Activated CD4-positive, alpha-beta T cell treated with anti-CD3 and anti-CD28 coated beads for 48 hours (primary cell): Measurements from ENCODE around the gene PGBD4.

ENCODE experiments used
- DNase-seq: peaks from one replicate; pipeline ENCODE4 v3.0.0-alpha.2; 2020

PGBD4 gene

GRCh38 chr15:34101366-34102174 is at the start of gene PGBD4, which contains the start of gene EMC7:
Gene PGBD4 (plus strand): TSS chr15:34102083. CDS start chr15:34102532, 449 bp downstream.
Gene EMC7 (minus strand): TSS chr15:34101862. CDS start chr15:34101839, 23 bp downstream.
- DNase-seq: peak; percentile 99

GRCh38 chr15:34054081-34054707 is 47.7 kb upstream of the PGBD4 start:
- no peak for DNase-seq

GRCh38 chr15:34055868-34056595 is 45.9 kb upstream of the PGBD4 start:
- DNase-seq: no peak

- DNase-seq: no peak
Observed at GRCh38 chr15:34056911-34057310, 45.0 kb upstream of the PGBD4 start.

GRCh38 chr15:34059476-34059875 is 42.4 kb upstream of the PGBD4 start:
- DNase-seq: no peak

GRCh38 chr15:34059946-34060345 is 41.9 kb upstream of the PGBD4 start:
- no peak for DNase-seq

- no peak for DNase-seq
Observed at GRCh38 chr15:34064438-34064837, 37.4 kb upstream of the PGBD4 start.

- DNase-seq: no peak
Observed at GRCh38 chr15:34065261-34065660, 36.6 kb upstream of the PGBD4 start.

- DNase-seq: no peak
Observed at GRCh38 chr15:34065941-34066340, 35.9 kb upstream of the PGBD4 start.

GRCh38 chr15:34070003-34070402 is 31.9 kb upstream of the PGBD4 start:
- DNase-seq: no peak

- no peak for DNase-seq
Observed at GRCh38 chr15:34076785-34077184, 25.1 kb upstream of the PGBD4 start.

- DNase-seq: no peak
Observed at GRCh38 chr15:34078900-34079299, 23.0 kb upstream of the PGBD4 start.

- no peak for DNase-seq
Observed at GRCh38 chr15:34079904-34080303, 22.0 kb upstream of the PGBD4 start.

- DNase-seq: no peak
Observed at GRCh38 chr15:34084086-34084485, 17.8 kb upstream of the PGBD4 start.

GRCh38 chr15:34085746-34086145 is 16.1 kb upstream of the PGBD4 start:
- DNase-seq: no peak

- no peak for DNase-seq
Observed at GRCh38 chr15:34099914-34100313, 2.0 kb upstream of the PGBD4 start.

GRCh38 chr15:34102175-34102925 is 467 bp downstream of the PGBD4 start:
- DNase-seq: no peak

- DNase-seq: no peak
Observed at GRCh38 chr15:34106423-34106822, 4.5 kb downstream of the PGBD4 start.

GRCh38 chr15:34107315-34107714 is 5.4 kb downstream of the PGBD4 start:
- DNase-seq: no peak

- DNase-seq: no peak
Observed at GRCh38 chr15:34109797-34110663, 8.1 kb downstream of the PGBD4 start.

GRCh38 chr15:34111488-34111887 is 9.6 kb downstream of the PGBD4 start:
- no peak for DNase-seq

GRCh38 chr15:34114215-34114614 is 12.3 kb downstream of the PGBD4 start:
- DNase-seq: no peak
